OCI-LY1 (cell line): ENCODE data around the gene CANT1.
"Not testable (repeated sequence)": the region's sequence is repeated elsewhere in the genome, so short reads cannot be mapped to it uniquely, and the experiment has no call there.

Source experiments
- CTCF ChIP-seq: fragments of 200-600 bp; sonication (generic), shearing (Covaris generic); IDR thresholded peaks from 2 replicates; pipeline ENCODE4 v1.5.1; 2017; ENCODE audit warnings: mild to moderate bottlenecking, antibody characterized with exemption, low read length, moderate library complexity, mixed read lengths
- EZH2 ChIP-seq: fragments of 200-600 bp; sonication (generic), shearing (Covaris generic); IDR thresholded peaks from 2 replicates; pipeline ENCODE4 v1.8.0; 2017; ENCODE audit warnings: borderline replicate concordance, mixed run types, mild to moderate bottlenecking, antibody characterized with exemption, low read length, moderate library complexity, mixed read lengths

- not testable (repeated sequence) for TF ChIP-seq EZH2, CTCF
Observed at GRCh38 chr17:79030636-79031035, 21.1 kb upstream of the CANT1 start.
